Neural cell (in vitro differentiated cells): ENCODE results near the gene SSR2. TPM values are rescaled to one million over a fixed set of nuclear protein-coding genes. Genes with fewer than 3 reads are reported as not detected.

ENCODE experiments used
- H2AFZ ChIP-seq: fragments of 200-600, 300-800 bp; sonication (generic), shearing (Covaris generic); 2 replicates; pipeline ENCODE4 v1.6.0; 2014; ENCODE audit warnings: low read depth, mild to moderate bottlenecking, antibody characterized with exemption, low read length, moderate library complexity
- H3F3A ChIP-seq: fragments of 200-600 bp; shearing (Covaris generic); 2 replicates; pipeline ENCODE4 v1.6.1; 2016; ENCODE audit warnings: mild to moderate bottlenecking, moderate library complexity, mixed read lengths, antibody characterized with exemption, low read length; ENCODE audit not compliant: insufficient read depth, poor library complexity, severe bottlenecking
- H3K27ac ChIP-seq: fragments of 200-600, 300-800 bp; sonication (generic), shearing (Covaris generic); 2 replicates; pipeline ENCODE4 v1.5.1; 2014; ENCODE audit warnings: mild to moderate bottlenecking, low read length, moderate library complexity
- H3K27me3 ChIP-seq: fragments of 300-800, 200-600 bp; sonication (generic), shearing (Covaris generic); 2 replicates; pipeline ENCODE4 v1.6.0; 2014; ENCODE audit warnings: mild to moderate bottlenecking, low read depth, low read length, moderate library complexity; ENCODE audit not compliant: insufficient read depth
- H3K36me3 ChIP-seq: fragments of 300-800, 200-600 bp; sonication (generic), shearing (Covaris generic); 2 replicates; pipeline ENCODE4 v1.5.1; 2014; ENCODE audit warnings: mild to moderate bottlenecking, antibody characterized with exemption, low read length, moderate library complexity; ENCODE audit not compliant: insufficient read depth
- H3K4me2 ChIP-seq: fragments of 300-800, 200-600 bp; sonication (generic), shearing (Covaris generic); 2 replicates; pipeline ENCODE4 v1.6.0; 2014; ENCODE audit warnings: mild to moderate bottlenecking, low read length
- H3K4me3 ChIP-seq: fragments of 300-800, 200-600 bp; sonication (generic), shearing (Covaris generic); 2 replicates; pipeline ENCODE4 v1.5.1; 2014; ENCODE audit warnings: mild to moderate bottlenecking, low read length, moderate library complexity
- H3K79me2 ChIP-seq: fragments of 200-600 bp; shearing (Covaris generic); replicated peaks from 2 replicates; pipeline ENCODE4 v1.6.0; 2014; ENCODE audit warnings: mild to moderate bottlenecking, low read length, moderate library complexity; ENCODE audit not compliant: insufficient read depth
- H3K9ac ChIP-seq: fragments of 300-800, 200-600 bp; sonication (generic), shearing (Covaris generic); 2 replicates; pipeline ENCODE4 v1.6.1; 2016; ENCODE audit warnings: mild to moderate bottlenecking, low read length, mixed read lengths
- H3K9me2 ChIP-seq: fragments of 200-600 bp; shearing (Covaris generic); 2 replicates; pipeline ENCODE4 v1.6.1; 2016; ENCODE audit warnings: mild to moderate bottlenecking, low read length, mixed read lengths; ENCODE audit not compliant: insufficient read depth
- H3K9me3 ChIP-seq: fragments of 200-600, 300-800 bp; sonication (generic), shearing (Covaris generic); 2 replicates; pipeline ENCODE4 v1.6.1; 2016; ENCODE audit warnings: mild to moderate bottlenecking, mixed run types, low read length, moderate library complexity, mixed read lengths
- H4K20me1 ChIP-seq: fragments of 200-600 bp; shearing (Covaris generic); 2 replicates; pipeline ENCODE4 v1.6.1; 2016; ENCODE audit warnings: mild to moderate bottlenecking, mixed run types; ENCODE audit not compliant: insufficient read depth
- EP300 ChIP-seq: fragments of 450-650 bp; conservative IDR thresholded peaks from 2 replicates; pipeline ENCODE4 v1.6.1; 2014; ENCODE audit warnings: antibody characterized with exemption, mild to moderate bottlenecking, moderate library complexity; ENCODE audit not compliant: poor library complexity, severe bottlenecking
- EZH2 ChIP-seq: fragments of 200-600, 300-800 bp; shearing (Covaris generic), sonication (generic); IDR thresholded peaks from 2 replicates; pipeline ENCODE4 v1.6.1; 2014; ENCODE audit warnings: antibody characterized with exemption, low read length, borderline replicate concordance, mild to moderate bottlenecking; ENCODE audit not compliant: insufficient read depth, poor library complexity, severe bottlenecking
- MXI1 ChIP-seq: fragments of 450-650 bp; conservative IDR thresholded peaks from 2 replicates; pipeline ENCODE4 v1.6.1; 2014; ENCODE audit warnings: antibody characterized with exemption, mild to moderate bottlenecking; ENCODE audit not compliant: poor library complexity, severe bottlenecking
- POLR2AphosphoS5 ChIP-seq: IDR thresholded peaks from 2 replicates; pipeline ENCODE4 v1.6.1; 2012
- RAD21 ChIP-seq: fragments of 450-650 bp; conservative IDR thresholded peaks from 2 replicates; pipeline ENCODE4 v1.6.1; 2014; ENCODE audit warnings: antibody characterized with exemption, mild to moderate bottlenecking, moderate library complexity
- SMC3 ChIP-seq: fragments of 450-650 bp; conservative IDR thresholded peaks from 2 replicates; pipeline ENCODE4 v1.6.1; 2014; ENCODE audit warnings: antibody characterized with exemption, mild to moderate bottlenecking, moderate library complexity; ENCODE audit not compliant: poor library complexity
- TAF1 ChIP-seq: IDR thresholded peaks from 2 replicates; pipeline ENCODE4 v1.6.1; 2012; ENCODE audit warnings: low read depth
- polyA plus RNA-seq: library from polyadenylated mRNA; depleted of rRNA; stranded (reverse); fragments of >200 nt; gene quantifications from 2 replicates; pipeline ENCODE4 v1.2.3, GENCODE V29; 2014
- TF ChIP-seq, protein P1 (sequence below): fragments of 450-650 bp; IDR thresholded peaks from 2 replicates; pipeline ENCODE4 v1.5.1; 2014; ENCODE audit warnings: antibody characterized with exemption, mild to moderate bottlenecking, moderate library complexity; ENCODE audit not compliant: poor library complexity, severe bottlenecking
- TF ChIP-seq, protein P2 (sequence below): IDR thresholded peaks from 2 replicates; pipeline ENCODE4 v1.6.1; 2012; ENCODE audit warnings: borderline replicate concordance

SSR2 gene
- polyA plus RNA-seq, 1 donor from 2014 or later: 473 TPM

DNA sequence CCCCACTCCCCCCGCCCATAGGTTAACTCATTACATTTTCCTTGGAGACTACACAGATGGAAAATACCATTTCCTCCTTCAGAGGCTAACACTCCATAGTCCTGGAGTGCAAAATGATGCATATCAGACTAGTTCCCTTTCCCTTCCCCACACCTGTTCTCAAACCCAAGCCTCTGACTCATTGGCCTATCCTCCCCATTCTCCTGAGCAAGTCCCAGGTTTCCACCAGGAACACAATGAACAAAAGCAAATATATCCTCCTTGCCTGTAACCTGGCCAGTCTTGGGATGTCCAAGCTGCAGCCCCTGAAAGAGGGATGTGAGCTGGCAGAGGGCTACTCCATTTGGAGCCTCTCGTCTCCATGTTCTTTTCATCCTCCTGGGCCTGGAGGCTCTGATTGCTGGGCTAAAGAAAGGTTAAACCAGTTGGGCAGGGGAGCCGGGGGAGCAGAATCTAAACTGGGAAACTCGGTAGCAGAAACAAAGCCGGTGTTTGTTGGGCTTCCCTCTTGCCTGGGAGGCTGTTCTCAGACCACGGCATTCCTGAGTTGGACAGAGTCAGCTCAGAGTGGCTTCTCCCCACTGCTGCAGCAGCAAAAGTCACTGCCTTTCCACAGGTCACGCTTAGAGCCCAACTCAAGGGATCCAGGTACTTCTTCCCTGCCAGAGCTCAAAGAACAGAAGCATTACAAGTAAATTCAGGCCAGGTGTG is 13.9 kb downstream of the SSR2 start:
- Histone ChIP-seq H3K4me3 (no peak overlapping the region), H3F3A (no peaks in the 10 kb centered on the region), H3K36me3 (no peaks in the 10 kb centered on the region), H3K4me2 (no peak overlapping the region), H3K79me2 (no peaks in the 10 kb centered on the region), H4K20me1 (no peaks in the 10 kb centered on the region), H3K27ac (no peak overlapping the region), H3K27me3 (no peaks in the 10 kb centered on the region), H3K9me2 (no peaks in the 10 kb centered on the region), H3K9ac (no peak overlapping the region), H2AFZ (no peak overlapping the region), H3K9me3 (no peaks in the 10 kb centered on the region)
- TF ChIP-seq SMC3 (no peak), MXI1 (no peak), POLR2AphosphoS5 (no peak), TAF1 (no peak), RAD21 (no peak), EZH2 (no peak), EP300 (no peak)
- TF ChIP-seq, protein P1, sequence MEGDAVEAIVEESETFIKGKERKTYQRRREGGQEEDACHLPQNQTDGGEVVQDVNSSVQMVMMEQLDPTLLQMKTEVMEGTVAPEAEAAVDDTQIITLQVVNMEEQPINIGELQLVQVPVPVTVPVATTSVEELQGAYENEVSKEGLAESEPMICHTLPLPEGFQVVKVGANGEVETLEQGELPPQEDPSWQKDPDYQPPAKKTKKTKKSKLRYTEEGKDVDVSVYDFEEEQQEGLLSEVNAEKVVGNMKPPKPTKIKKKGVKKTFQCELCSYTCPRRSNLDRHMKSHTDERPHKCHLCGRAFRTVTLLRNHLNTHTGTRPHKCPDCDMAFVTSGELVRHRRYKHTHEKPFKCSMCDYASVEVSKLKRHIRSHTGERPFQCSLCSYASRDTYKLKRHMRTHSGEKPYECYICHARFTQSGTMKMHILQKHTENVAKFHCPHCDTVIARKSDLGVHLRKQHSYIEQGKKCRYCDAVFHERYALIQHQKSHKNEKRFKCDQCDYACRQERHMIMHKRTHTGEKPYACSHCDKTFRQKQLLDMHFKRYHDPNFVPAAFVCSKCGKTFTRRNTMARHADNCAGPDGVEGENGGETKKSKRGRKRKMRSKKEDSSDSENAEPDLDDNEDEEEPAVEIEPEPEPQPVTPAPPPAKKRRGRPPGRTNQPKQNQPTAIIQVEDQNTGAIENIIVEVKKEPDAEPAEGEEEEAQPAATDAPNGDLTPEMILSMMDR: no peak
- TF ChIP-seq, protein P2, sequence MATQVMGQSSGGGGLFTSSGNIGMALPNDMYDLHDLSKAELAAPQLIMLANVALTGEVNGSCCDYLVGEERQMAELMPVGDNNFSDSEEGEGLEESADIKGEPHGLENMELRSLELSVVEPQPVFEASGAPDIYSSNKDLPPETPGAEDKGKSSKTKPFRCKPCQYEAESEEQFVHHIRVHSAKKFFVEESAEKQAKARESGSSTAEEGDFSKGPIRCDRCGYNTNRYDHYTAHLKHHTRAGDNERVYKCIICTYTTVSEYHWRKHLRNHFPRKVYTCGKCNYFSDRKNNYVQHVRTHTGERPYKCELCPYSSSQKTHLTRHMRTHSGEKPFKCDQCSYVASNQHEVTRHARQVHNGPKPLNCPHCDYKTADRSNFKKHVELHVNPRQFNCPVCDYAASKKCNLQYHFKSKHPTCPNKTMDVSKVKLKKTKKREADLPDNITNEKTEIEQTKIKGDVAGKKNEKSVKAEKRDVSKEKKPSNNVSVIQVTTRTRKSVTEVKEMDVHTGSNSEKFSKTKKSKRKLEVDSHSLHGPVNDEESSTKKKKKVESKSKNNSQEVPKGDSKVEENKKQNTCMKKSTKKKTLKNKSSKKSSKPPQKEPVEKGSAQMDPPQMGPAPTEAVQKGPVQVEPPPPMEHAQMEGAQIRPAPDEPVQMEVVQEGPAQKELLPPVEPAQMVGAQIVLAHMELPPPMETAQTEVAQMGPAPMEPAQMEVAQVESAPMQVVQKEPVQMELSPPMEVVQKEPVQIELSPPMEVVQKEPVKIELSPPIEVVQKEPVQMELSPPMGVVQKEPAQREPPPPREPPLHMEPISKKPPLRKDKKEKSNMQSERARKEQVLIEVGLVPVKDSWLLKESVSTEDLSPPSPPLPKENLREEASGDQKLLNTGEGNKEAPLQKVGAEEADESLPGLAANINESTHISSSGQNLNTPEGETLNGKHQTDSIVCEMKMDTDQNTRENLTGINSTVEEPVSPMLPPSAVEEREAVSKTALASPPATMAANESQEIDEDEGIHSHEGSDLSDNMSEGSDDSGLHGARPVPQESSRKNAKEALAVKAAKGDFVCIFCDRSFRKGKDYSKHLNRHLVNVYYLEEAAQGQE: no peak

DNA sequence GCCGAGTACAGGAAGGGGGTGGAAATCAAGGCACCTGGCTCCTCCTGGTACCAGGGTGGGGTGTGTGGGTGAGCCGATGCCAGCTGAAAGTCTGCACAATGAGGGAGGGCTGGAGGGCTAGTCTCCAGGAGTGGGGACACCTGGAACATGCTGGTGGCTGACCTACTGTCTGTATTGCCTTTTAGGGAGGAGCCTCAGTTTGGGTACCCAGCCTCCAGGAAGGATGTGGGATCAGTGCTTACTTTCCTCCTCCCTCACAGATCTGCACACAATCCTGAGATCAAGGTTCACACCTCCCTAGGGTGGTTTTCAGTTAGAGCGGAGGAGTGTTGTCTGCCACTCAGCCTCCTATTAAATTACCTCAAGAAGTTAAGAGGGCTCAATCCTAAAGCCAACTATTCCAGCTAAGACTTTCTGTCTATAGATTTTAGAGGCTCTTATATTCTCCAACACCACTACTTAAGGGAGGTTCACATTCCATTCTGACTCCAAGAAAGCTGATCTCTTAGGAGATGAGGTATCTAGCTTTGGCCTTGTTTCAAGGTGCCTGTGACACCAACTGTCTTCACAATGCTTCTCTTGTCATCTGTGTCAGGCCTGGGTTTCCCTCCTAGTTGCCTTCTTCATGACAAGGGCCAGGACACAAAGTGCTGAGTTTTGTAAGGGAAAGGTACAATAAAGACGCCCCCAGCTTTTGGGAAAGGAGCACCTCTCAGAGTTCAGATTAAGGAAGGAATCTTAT is 15.7 kb downstream of the SSR2 start:
- TF ChIP-seq TAF1 (no peak), SMC3 (no peak), POLR2AphosphoS5 (no peak), MXI1 (no peak), EP300 (no peak), EZH2 (no peak), RAD21 (no peak)
- TF ChIP-seq, protein P1: no peak
- TF ChIP-seq, protein P2: no peak
- no peaks in the 10 kb centered on the region for H3K36me3 ChIP-seq

More for the DNA sequence above, 15.7 kb downstream of the SSR2 start:
- Histone ChIP-seq H3K27ac (no peak overlapping the region), H3K79me2 (no peaks in the 10 kb centered on the region), H3K9ac (no peak overlapping the region), H3K27me3 (no peaks in the 10 kb centered on the region), H3K9me2 (no peaks in the 10 kb centered on the region), H3F3A (no peaks in the 10 kb centered on the region), H2AFZ (no peak overlapping the region), H3K4me3 (no peak overlapping the region), H4K20me1 (no peaks in the 10 kb centered on the region), H3K4me2 (no peak overlapping the region), H3K9me3 (no peaks in the 10 kb centered on the region)
